Kidney glomerular epithelial cell (primary cell): ENCODE results near the gene ZRANB3.
"Not testable (repeated sequence)": the region's sequence is repeated elsewhere in the genome, so short reads cannot be mapped to it uniquely, and the experiment has no call there.

Experiments used
- DNase-seq: peaks from one replicate; lab custom pipeline; 2025; lab: John Stamatoyannopoulos, UW

ZRANB3 gene

GRCh38 chr2:135530313-135531230 is at the start of gene ZRANB3:
Gene ZRANB3, minus strand, starts transcription at chr2:135531218.
- DNase-seq: peak; percentile 99

GRCh38 chr2:135573620-135574019 is 42.6 kb upstream of the ZRANB3 start:
- DNase-seq: no peak

- no peak for DNase-seq
Measured at GRCh38 chr2:135570884-135571283, 39.9 kb upstream of the ZRANB3 start.

GRCh38 chr2:135563793-135564192 is 32.8 kb upstream of the ZRANB3 start:
- DNase-seq: no peak

GRCh38 chr2:135561925-135562324 is 30.9 kb upstream of the ZRANB3 start:
- no peak for DNase-seq

GRCh38 chr2:135557530-135557929 is 26.5 kb upstream of the ZRANB3 start:
- DNase-seq: no peak

GRCh38 chr2:135555311-135555710 is 24.3 kb upstream of the ZRANB3 start:
- DNase-seq: no peak

GRCh38 chr2:135552887-135553286 is 21.9 kb upstream of the ZRANB3 start:
- no peak for DNase-seq

GRCh38 chr2:135551356-135551755 is 20.3 kb upstream of the ZRANB3 start:
- no peak for DNase-seq

- DNase-seq: no peak
Measured at GRCh38 chr2:135547311-135547710, 16.3 kb upstream of the ZRANB3 start.

GRCh38 chr2:135546436-135546835 is 15.4 kb upstream of the ZRANB3 start:
- DNase-seq: no peak

GRCh38 chr2:135533545-135533944 is 2.5 kb upstream of the ZRANB3 start:
- not testable (repeated sequence) for DNase-seq

- no peak for DNase-seq
Measured at GRCh38 chr2:135532581-135532980, 1.6 kb upstream of the ZRANB3 start.

- DNase-seq: peak; percentile 100
Measured at GRCh38 chr2:135531231-135532197, 496 bp upstream of the ZRANB3 start, which contains the start of gene R3HDM1. Gene R3HDM1, plus strand, starts transcription at chr2:135531484. Its CDS starts 73,362 bp downstream, at chr2:135604846.

GRCh38 chr2:135528006-135528405 is 3.0 kb downstream of the ZRANB3 start:
- DNase-seq: no peak

GRCh38 chr2:135525786-135526185 is 5.2 kb downstream of the ZRANB3 start:
- DNase-seq: no peak

GRCh38 chr2:135512099-135512498 is 18.9 kb downstream of the ZRANB3 start:
- no peak for DNase-seq

- DNase-seq: no peak
Measured at GRCh38 chr2:135510577-135510976, 20.4 kb downstream of the ZRANB3 start.

GRCh38 chr2:135504811-135505210 is 26.2 kb downstream of the ZRANB3 start:
- DNase-seq: no peak

- not testable (repeated sequence) for DNase-seq
Measured at GRCh38 chr2:135498588-135498987, 32.4 kb downstream of the ZRANB3 start.

- DNase-seq: no peak
Measured at GRCh38 chr2:135494917-135495316, 36.1 kb downstream of the ZRANB3 start.

GRCh38 chr2:135494503-135494902 is 36.5 kb downstream of the ZRANB3 start:
- no peak for DNase-seq
